GM21367 (cell line): ENCODE measurements around the gene SEMA3F.
A peak's percentile ranks its signal among the peaks of the same experiment; 100 is the strongest.

Experiments used
- ATAC-seq: cut with Tn5 transposase; IDR thresholded peaks from one replicate; pipeline ENCODE4 v1.9.1; 2021; ENCODE audit not compliant: unreplicated experiment

Gene SEMA3F

GRCh38 chr3:50230104-50230793, 75.1 kb downstream of the SEMA3F start:
- no peak for ATAC-seq

DNA sequence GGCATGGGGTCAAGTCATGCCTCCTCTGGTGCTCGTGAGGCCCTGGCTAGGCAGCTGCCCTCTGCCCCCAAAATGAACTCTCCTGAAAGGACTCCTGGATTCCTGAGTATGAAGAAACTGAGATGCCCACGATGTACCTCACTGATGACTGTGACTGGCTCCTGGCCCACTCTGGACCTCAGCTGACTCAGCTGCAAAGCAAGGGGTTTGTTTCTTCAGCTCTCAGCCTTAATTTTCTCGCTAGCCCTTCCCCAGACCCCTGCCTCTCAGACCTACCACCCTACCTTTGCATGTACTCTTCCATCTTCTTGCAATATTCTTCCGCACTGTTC, 75.6 kb downstream of the SEMA3F start:
- no peak for ATAC-seq

DNA sequence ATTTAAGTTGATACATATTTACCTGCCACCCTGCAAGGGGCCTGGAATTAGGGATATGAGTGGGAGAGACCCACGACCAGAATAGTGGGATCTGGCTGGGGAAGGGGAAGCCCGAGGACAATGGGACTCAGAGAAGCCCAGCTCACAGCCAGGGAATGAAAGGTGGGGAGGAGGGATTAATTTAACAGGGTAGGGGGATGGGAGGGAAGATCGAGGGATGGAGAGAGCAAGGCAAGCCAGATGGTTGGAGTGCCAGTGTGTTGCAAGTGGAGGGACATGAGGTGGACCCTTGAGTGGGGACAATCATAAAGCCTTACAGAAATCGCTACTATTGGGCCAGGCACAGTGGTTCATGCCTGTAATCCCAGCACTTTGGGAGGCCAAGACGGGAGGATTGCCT, 76.5 kb downstream of the SEMA3F start:
- no peak for ATAC-seq

GRCh38 chr3:50232303-50232702, 77.2 kb downstream of the SEMA3F start:
- no peak for ATAC-seq

DNA sequence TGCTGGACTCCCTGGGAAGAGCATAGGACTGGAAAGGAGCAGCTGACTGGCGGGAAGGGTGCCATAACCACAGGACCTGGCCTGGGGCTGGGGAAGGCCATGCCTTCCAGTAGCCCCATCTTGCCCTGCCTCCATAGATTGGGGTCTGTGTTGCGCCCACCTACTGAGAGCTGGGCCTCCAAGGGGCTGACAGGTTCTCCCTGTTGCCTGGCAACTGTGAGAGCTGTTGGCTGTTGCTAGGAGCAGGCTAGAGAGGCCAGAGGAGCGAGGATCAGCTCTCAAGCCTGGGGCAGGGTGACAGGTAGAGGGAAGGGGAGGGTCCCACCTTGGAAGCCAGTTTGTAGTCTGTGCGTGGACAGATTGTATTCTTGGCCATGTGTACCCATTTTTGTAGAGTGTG, 78.1 kb downstream of the SEMA3F start:
- ATAC-seq, result no peak

DNA sequence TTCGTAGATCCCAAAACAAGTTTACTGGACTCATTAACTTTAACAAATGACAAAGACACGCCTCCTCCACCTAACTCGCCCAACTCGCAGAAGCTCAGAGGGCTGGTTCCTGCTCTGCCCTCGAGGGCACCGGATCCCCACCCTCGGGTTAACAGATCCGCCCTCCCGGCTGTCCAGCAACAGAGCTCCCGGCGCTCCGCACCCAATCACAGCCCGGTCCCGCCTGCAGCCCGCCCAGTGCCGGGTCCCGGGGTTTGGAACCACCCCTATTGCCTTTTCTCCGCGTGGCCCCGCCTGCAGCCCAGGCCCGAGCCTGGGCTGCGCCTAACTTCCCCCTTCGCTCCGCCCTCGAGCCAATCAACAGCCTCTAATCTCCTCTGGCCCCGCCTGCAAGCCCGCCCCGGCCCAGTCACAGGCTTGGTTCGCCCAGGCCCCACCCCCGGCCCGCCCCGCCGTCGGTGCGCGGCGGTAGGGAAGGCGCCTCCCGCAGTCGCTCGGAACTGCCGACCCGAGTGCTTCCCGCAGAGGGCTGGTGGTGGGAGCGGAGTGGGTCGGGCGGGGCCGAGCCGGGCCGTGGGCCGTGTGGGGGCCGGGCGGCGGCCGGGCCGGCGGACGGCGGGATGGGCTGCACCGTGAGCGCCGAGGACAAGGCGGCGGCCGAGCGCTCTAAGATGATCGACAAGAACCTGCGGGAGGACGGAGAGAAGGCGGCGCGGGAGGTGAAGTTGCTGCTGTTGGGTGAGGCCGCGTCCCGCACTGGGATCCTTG, 80.8 kb downstream of the SEMA3F start, which contains the start of gene GNAI2:
GNAI2 (plus strand) TSS at position 489 of the 768 bp plus-strand sequence; CDS start at position 621, 132 bp downstream.
- ATAC-seq, result peak; percentile 88

- ATAC-seq, result no peak
Observed at GRCh38 chr3:50236484-50237132, 81.5 kb downstream of the SEMA3F start.

- ATAC-seq, result no peak
Observed at GRCh38 chr3:50237133-50237651, 82.1 kb downstream of the SEMA3F start.

- peak; percentile 33 for ATAC-seq
Observed at GRCh38 chr3:50237754-50238548, 82.8 kb downstream of the SEMA3F start.

DNA sequence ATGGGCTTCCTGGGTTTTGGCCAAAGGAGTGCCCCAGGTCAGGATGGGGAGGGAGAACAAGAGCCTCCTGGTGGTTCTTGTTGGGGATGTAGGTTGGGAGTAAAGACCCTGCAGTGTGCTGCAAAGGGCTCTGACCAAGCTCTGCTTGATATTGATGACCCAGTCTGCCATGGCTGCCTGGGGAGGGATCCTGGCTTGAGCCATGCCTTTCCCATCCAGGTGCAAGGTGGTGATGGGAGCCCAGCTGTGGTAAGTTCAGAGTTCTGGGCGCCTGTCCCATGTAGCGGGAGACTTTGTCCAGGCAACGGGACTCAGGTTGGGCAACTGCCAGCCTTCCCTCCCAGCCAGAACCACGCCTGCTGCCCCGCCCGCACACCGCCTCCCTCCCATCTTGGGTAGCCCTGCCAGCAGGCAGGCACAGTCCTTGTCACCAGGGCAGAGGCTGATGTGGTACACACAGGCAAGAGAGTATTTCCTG, 83.5 kb downstream of the SEMA3F start:
- no peak for ATAC-seq
